ENCODE data around the gene UNC5A. TPM values are rescaled to one million over a fixed set of nuclear protein-coding genes. Genes with fewer than 3 reads are reported as not detected.
A peak's percentile ranks its signal among the peaks of the same experiment; 100 is the strongest.

The UNC5A gene
- total RNA-seq, 1 donor from 2014 or later, result 6.1 TPM

GRCh38 chr5:176837707-176838115, 27.4 kb downstream of the UNC5A start:
- FAIRE-seq, result no peak
- DNase-seq (ENCODE audit: low spot score in 2 of 2), result peak; percentile 65 to 69

GRCh38 chr5:176843673-176844072, 33.3 kb downstream of the UNC5A start:
- DNase-seq (ENCODE audit: low spot score in 2 of 2) (no peak), FAIRE-seq (no peak)

GRCh38 chr5:176844281-176844680, 33.9 kb downstream of the UNC5A start:
- DNase-seq (ENCODE audit: low spot score in 2 of 2) (no peak), FAIRE-seq (no peak)

- FAIRE-seq (no peak), DNase-seq (ENCODE audit: low spot score in 2 of 2) (no peak)
Observed at GRCh38 chr5:176844706-176845391, 34.5 kb downstream of the UNC5A start.

GRCh38 chr5:176845392-176845713, 35.0 kb downstream of the UNC5A start:
- DNase-seq (ENCODE audit: low spot score in 2 of 2) (no peak), FAIRE-seq (no peak)

- DNase-seq (ENCODE audit: low spot score in 2 of 2) (no peak), FAIRE-seq (no peak)
Observed at GRCh38 chr5:176846335-176847140, 36.2 kb downstream of the UNC5A start.

GRCh38 chr5:176847148-176847547, 36.8 kb downstream of the UNC5A start:
- DNase-seq (ENCODE audit: low spot score in 2 of 2) (no peak), FAIRE-seq (no peak)

- DNase-seq (ENCODE audit: low spot score in 2 of 2) (no peak), FAIRE-seq (no peak)
Observed at GRCh38 chr5:176847726-176848290, 37.4 kb downstream of the UNC5A start.

GRCh38 chr5:176848651-176849050, 38.3 kb downstream of the UNC5A start:
- DNase-seq (ENCODE audit: low spot score in 2 of 2) (no peak), FAIRE-seq (no peak)

GRCh38 chr5:176849611-176850227, 39.4 kb downstream of the UNC5A start:
- DNase-seq (ENCODE audit: low spot score in 2 of 2), result no peak

GRCh38 chr5:176850371-176851245, 40.2 kb downstream of the UNC5A start:
- FAIRE-seq (no peak), DNase-seq (ENCODE audit: low spot score in 2 of 2) (no peak)

More at GRCh38 chr5:176849611-176850227, 39.4 kb downstream of the UNC5A start:
- no peak for FAIRE-seq

GRCh38 chr5:176851380-176851779, 41.0 kb downstream of the UNC5A start:
- FAIRE-seq (no peak), DNase-seq (ENCODE audit: low spot score in 2 of 2) (no peak)

GRCh38 chr5:176851871-176852658, 41.7 kb downstream of the UNC5A start:
- DNase-seq (ENCODE audit: low spot score in 2 of 2) (no peak), FAIRE-seq (no peak)

- FAIRE-seq, result no peak
- DNase-seq (ENCODE audit: low spot score in 2 of 2), result peak in 1 of 2 donors; percentile 52
Observed at GRCh38 chr5:176853151-176853778, 42.9 kb downstream of the UNC5A start.

- FAIRE-seq (no peak), DNase-seq (ENCODE audit: low spot score in 2 of 2) (no peak)
Observed at GRCh38 chr5:176854164-176854563, 43.8 kb downstream of the UNC5A start.

GRCh38 chr5:176855598-176855997, 45.2 kb downstream of the UNC5A start:
- FAIRE-seq (no peak), DNase-seq (ENCODE audit: low spot score in 2 of 2) (no peak)

GRCh38 chr5:176856746-176857145, 46.4 kb downstream of the UNC5A start:
- DNase-seq (ENCODE audit: low spot score in 2 of 2) (no peak), FAIRE-seq (no peak)

GRCh38 chr5:176857216-176857893, 47.0 kb downstream of the UNC5A start:
- DNase-seq (ENCODE audit: low spot score in 2 of 2), result no peak
- FAIRE-seq, result no peak

Measured in frontal cortex (tissue), 4 donors.